AML-193 (cell line): ENCODE results near the gene HOXB7.

Experiments used
- DNase-seq, 2 experiments: peaks; one replicate each; lab custom pipeline; 2025; lab: John Stamatoyannopoulos, UW

The HOXB7 gene

GRCh38 chr17:48594538-48595277 lies 16.1 kb downstream of the HOXB7 start:
- DNase-seq, result no peak

- peak; percentile 61 to 63 for DNase-seq
These were observed 16.8 kb downstream of the HOXB7 start for GRCh38 chr17:48593840-48594537.

DNA sequence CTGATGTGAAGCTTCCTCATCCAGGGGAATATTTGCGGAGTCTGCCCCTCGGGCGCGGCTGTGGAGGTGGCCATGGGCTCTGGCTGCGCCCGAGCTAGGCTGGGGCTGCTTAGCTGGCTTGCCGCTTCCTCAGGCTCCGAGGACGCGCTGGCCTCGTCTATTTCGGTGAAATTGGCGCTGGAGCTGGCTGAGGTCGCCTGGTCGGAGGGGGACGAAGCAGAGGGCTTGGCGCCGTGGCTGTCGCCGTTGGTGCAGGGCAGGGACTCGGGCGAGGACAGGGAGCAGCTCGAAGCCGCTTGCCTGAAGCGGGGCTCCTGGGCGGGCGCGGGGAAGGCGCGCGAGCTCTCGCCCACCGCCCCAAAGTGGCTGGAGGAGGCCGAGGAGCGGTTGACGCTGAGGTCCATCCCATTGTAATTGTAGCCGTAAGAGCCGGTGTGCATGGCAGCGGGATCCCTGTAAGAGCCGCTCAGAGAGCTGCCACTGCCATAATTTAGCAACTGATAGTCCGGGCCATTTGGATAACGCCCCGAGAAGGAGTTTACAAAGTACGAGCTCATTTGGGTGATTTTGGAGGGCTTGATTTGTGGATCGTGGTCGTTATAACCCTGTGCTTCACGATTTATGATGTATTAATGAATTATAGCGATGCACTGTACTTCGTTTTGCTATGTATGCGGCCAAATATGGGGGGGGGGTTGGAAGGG lies 17.5 kb downstream of the HOXB7 start, which contains the start of gene HOXB5:
Gene HOXB5, minus strand, starts transcription at position 654 of the 704 bp plus-strand sequence. Its CDS starts 97 bp downstream, at position 557.
- no peak for DNase-seq

DNA sequence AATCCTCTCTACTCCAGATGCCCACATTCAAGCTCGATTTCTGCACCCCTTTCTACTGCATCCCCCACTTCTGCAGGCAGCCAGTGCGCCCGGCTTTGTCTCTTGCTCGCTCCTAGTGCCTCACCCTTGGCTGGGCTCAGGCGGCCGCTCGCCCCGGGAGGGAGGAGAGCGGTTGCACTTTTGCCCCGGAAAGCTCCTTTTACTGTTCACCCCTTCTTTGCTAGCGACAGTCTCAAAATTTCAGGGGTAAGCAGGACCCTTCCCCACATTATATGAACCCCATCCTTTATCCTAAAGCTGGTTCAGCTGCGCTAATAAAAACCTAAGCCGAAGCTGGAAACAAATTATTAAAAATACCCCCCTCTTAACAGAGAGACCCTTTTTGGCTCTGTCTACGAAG lies 18.2 kb downstream of the HOXB7 start:
- no peak for DNase-seq

- DNase-seq, result no peak
These were observed 18.7 kb downstream of the HOXB7 start for GRCh38 chr17:48592057-48592514.

DNA sequence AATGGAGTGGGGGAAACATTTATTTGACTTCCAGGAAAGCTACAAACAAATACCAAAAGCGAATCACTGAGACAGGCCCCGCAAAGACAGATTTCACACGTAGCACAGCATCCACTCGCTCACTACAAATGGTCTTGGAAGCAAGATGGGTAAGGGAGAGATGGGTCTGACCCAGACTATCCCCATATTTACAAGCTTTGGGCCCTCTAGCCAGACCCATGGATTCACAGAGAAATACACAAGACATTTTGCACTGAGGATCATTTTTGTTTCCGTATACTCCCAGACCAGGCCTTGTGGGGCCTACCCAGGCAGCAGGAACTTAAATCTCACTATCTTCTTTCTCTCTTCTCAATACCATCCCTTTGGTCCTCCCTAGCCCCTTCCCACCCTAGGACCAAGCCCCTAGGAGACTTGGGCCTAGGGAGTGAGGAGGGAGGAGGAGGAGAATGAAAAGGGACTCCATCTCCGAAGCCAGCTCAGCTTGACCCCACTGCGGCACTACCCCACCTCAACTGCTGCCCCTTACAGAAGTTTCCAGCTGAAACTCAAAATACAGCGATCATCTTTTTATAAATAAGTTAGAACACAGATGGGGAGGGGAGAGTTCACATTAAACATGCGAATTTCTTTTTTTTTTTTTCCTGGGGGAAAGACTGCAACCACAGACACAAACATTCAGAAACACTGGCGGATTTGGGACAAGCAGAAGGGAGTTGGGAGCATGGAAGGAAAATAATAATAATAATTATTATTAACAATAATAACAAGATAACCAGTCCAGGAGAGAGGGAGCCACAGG lies 19.4 kb downstream of the HOXB7 start:
- DNase-seq, result no peak

DNA sequence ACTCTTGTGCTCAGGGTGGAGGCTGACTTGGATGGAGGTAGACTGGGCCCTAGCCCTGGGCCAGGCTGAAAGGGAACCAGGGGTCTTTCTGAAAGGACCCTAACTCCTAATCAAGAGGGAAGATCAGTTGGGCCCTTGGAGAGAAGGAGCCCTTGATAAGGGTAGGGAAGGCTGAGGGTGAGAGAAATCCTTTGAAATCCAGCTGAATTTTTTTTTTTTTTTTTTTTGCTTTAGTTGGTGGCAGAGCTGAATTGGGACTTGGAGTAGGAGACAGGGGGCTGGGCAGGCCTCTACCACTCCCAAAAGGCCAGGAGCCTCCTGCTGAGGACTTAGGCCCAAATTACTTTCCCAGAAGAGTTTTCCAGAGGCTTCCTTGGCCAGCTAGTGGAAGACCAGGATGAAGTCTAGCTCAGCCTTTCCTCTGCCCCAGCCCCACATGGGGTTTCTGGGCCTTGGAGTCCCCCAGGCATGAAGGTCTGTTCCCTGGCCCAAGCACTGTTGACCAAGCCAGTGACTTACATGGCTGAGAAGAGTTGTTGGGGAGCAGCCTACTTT lies 20.1 kb downstream of the HOXB7 start:
- no peak for DNase-seq

DNA sequence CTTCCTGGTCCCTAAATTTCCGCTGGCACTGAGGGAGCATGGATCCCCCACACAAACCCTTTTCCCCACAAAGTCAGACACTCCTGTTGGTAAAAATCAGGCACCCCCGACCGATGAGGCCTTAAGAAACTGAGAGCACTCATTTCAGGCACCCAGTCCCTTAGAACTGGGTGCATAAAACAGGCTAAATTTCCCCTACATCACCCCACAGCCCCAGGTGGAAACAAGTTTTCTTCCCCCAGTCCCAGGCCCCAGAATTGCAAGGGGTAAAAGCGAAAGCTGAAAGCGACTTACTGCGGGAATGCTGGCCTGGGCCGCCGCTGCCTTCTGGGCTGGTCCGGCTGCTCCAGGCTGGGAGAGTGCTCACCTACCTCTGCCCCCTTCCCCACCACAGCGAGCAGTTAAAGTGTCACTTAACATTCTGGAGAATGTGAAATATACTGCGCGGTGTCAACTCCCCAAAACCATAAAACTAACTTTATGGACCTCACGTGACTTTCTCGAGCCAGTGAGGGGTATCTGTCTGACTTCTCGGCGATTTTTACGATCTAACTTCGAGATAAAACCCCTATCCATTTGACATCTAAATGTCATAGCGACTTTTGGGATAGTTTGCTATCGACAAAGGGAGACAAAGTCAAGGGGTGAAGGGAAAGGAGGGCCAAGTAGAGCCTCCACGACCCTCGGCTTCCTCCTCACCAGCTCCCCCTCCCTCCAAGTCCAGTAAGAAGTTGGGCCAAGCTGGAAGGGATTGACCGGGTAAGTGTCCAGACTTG lies 20.8 kb downstream of the HOXB7 start, which contains the start of gene HOXB3:
Gene HOXB3, minus strand, starts transcription at position 411 of the 776 bp plus-strand sequence. CDS start 37,767 bp downstream, outside the sequence.
- no peak for DNase-seq

GRCh38 chr17:48589060-48589830 lies 21.6 kb downstream of the HOXB7 start:
- DNase-seq, result no peak

- DNase-seq, result no peak
These were observed 22.3 kb downstream of the HOXB7 start for GRCh38 chr17:48588528-48588927.

DNA sequence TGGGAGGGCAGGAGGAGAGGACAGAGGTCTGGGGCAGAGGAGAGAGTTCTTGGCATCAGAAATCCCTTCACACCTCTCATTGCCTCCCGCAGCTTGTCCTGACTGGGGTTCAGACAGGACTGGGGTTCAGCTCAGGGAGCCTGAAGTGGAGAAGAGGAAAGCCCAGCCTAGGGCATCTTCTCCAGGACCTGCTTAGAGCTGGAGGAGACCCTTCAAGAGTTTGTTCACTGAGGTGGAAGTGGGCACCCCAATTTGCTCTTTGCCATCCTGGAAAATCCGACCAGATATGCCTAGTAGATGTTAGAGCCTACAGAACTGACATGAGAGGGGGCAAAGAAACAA lies 22.8 kb downstream of the HOXB7 start:
- no peak for DNase-seq

DNA sequence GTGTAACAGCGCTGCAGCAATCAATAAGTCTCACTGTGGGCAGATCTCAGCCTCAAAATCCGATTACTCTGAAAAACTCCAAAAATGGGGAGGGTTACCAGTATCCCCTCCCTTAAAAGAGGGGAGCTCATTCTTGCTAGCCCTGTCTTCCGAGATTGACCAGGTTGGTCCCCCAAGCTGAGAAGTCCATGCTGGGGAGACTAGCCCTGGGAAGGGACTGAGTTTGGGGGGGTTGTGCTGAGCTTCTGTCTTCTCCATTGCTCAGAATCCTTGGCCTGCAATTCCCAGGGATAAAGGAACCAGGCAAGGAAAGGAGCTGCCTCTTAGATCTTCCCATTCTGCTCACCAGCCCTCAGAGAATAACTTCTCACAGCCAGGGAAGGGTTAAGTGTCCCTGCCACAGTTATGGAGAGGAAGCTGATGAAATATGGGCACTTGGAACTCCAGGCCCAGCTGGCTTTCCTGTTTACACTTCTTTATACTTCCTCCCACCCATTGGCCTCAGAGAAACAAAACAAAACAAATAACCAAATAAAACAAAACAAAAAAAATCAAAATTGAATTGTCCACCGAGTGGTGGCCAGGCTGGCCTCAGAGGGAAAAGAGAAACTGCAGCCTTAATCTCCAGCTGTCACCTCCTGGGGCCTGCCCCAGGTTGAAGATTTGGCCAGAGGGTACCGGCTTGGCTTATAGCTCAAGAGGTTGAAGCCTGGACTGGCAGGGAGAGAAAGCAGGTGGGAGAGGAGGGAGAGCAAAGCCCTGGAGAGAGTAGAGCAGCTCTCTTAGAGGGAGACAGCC lies 23.3 kb downstream of the HOXB7 start:
- no peak for DNase-seq

GRCh38 chr17:48586355-48587258 lies 24.2 kb downstream of the HOXB7 start:
- no peak for DNase-seq

DNA sequence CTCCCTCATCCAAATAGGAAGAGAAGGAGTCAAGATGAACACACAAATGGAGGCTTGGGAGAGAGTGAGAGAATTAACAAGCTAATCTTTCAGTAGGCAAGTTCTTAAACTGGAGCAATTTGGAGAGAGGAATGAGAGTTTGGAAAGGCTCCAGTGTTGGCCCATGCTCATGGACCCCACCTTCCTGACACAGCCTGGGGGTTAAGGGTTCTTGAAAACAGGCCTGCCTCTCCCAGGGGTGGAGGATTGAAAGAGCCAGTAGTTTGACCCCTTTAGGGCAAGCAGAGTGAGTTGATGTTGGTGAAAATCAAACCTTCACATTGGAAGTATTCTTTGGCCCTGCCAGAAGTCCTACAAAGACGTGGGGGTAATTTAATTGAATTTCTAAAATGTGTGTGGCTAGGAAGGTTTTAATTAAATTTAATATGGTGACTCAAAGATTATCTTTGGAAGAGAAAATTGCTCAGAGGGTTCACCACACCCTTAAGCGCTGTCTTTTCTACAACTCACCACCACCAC lies 26.5 kb downstream of the HOXB7 start:
- DNase-seq, result no peak

DNA sequence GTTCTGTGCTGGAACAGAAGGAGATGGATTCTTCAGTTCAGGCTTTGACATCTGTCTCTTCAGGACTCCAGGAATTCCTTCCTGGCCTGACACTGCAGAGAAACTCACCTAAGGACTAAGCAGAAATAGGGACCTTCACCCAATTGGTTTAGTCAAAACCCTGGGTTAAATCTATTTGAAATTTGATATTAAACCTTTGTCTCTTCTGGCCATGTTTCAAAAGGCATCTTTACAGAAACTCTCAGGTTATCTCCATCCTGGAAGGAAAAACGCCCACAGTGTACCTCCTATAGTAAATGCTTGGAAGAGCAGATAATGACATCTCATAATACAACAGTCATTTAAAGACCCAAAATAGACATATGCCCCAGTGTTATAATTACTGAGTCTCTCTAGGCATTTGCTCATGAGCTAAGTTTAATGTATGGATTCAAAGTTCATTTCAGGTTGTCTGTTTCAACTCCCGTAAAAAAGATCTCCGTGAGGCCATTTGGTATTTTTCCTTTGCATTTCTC lies 27.1 kb downstream of the HOXB7 start:
- DNase-seq, result no peak

- DNase-seq, result no peak
These were observed 28.1 kb downstream of the HOXB7 start for GRCh38 chr17:48582750-48583069.

- no peak for DNase-seq
These were observed 30.9 kb downstream of the HOXB7 start for GRCh38 chr17:48579760-48580554.
